ENCODE measurements around the gene ZKSCAN5.

DNA sequence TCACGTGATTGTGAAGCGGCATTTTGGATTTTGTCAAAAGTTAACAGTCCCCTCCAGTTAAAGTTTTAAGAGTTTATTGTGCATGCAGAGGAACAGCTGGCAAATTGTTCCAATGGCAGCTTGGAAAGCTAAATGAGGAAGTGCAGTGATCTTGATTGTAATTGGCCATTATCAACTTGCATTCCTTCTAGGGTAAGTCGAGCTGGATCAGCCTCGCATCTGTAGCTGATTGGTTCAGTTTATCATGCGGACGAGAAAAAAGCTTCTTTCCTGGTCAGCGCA, 31.2 kb upstream of the ZKSCAN5 start:
- TF ChIP-seq ZNF263 (CRISPR knock-in tag; IDR thresholded peaks at IDR 0.05; ENCODE audit: low read depth) (no peak), GABPB1 (CRISPR knock-in tag; IDR thresholded peaks at IDR 0.05) (no peak), CREM (CRISPR knock-in tag; IDR thresholded peaks at IDR 0.05) (no peak)
- TF ChIP-seq, protein P1, sequence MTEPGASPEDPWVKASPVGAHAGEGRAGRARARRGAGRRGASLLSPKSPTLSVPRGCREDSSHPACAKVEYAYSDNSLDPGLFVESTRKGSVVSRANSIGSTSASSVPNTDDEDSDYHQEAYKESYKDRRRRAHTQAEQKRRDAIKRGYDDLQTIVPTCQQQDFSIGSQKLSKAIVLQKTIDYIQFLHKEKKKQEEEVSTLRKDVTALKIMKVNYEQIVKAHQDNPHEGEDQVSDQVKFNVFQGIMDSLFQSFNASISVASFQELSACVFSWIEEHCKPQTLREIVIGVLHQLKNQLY (CRISPR knock-in tag; IDR thresholded peaks at IDR 0.05) = no peak
- TF ChIP-seq, protein P2, sequence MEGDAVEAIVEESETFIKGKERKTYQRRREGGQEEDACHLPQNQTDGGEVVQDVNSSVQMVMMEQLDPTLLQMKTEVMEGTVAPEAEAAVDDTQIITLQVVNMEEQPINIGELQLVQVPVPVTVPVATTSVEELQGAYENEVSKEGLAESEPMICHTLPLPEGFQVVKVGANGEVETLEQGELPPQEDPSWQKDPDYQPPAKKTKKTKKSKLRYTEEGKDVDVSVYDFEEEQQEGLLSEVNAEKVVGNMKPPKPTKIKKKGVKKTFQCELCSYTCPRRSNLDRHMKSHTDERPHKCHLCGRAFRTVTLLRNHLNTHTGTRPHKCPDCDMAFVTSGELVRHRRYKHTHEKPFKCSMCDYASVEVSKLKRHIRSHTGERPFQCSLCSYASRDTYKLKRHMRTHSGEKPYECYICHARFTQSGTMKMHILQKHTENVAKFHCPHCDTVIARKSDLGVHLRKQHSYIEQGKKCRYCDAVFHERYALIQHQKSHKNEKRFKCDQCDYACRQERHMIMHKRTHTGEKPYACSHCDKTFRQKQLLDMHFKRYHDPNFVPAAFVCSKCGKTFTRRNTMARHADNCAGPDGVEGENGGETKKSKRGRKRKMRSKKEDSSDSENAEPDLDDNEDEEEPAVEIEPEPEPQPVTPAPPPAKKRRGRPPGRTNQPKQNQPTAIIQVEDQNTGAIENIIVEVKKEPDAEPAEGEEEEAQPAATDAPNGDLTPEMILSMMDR (IDR thresholded peaks at IDR 0.05) = no peak
- TF ChIP-seq, protein P3, sequence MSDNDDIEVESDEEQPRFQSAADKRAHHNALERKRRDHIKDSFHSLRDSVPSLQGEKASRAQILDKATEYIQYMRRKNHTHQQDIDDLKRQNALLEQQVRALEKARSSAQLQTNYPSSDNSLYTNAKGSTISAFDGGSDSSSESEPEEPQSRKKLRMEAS (CRISPR knock-in tag; IDR thresholded peaks at IDR 0.05) = no peak
- TF ChIP-seq, protein P4, sequence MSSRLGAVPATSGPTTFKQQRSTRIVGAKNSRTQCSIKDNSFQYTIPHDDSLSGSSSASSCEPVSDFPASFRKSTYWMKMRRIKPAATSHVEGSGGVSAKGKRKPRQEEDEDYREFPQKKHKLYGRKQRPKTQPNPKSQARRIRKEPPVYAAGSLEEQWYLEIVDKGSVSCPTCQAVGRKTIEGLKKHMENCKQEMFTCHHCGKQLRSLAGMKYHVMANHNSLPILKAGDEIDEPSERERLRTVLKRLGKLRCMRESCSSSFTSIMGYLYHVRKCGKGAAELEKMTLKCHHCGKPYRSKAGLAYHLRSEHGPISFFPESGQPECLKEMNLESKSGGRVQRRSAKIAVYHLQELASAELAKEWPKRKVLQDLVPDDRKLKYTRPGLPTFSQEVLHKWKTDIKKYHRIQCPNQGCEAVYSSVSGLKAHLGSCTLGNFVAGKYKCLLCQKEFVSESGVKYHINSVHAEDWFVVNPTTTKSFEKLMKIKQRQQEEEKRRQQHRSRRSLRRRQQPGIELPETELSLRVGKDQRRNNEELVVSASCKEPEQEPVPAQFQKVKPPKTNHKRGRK (CRISPR knock-in tag; IDR thresholded peaks at IDR 0.05; ENCODE audit: borderline replicate concordance) = no peak
- TF ChIP-seq, protein P5, sequence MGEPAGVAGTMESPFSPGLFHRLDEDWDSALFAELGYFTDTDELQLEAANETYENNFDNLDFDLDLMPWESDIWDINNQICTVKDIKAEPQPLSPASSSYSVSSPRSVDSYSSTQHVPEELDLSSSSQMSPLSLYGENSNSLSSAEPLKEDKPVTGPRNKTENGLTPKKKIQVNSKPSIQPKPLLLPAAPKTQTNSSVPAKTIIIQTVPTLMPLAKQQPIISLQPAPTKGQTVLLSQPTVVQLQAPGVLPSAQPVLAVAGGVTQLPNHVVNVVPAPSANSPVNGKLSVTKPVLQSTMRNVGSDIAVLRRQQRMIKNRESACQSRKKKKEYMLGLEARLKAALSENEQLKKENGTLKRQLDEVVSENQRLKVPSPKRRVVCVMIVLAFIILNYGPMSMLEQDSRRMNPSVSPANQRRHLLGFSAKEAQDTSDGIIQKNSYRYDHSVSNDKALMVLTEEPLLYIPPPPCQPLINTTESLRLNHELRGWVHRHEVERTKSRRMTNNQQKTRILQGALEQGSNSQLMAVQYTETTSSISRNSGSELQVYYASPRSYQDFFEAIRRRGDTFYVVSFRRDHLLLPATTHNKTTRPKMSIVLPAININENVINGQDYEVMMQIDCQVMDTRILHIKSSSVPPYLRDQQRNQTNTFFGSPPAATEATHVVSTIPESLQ (CRISPR knock-in tag; IDR thresholded peaks at IDR 0.05) = no peak
